AG09319 (cell line): ENCODE data around the gene KIF17.

Source experiments
- DNase-seq: peaks from one replicate; pipeline ENCODE4 v3.0.0-alpha.2; 2010; ENCODE audit warnings: low read depth; ENCODE audit errors: extremely low read depth
- CTCF ChIP-seq: IDR thresholded peaks from 2 replicates; pipeline ENCODE4 v1.5.1; 2011; ENCODE audit warnings: low read depth, mild to moderate bottlenecking, inconsistent platforms, low read length, moderate library complexity

KIF17 gene

GRCh38 chr1:20701446-20701845, 16.4 kb downstream of the KIF17 start:
- no peak for DNase-seq
- no peak for TF ChIP-seq CTCF

- no peak for TF ChIP-seq CTCF
- no peak for DNase-seq
Measured at GRCh38 chr1:20700636-20701215, 17.1 kb downstream of the KIF17 start.

GRCh38 chr1:20699558-20699957, 18.2 kb downstream of the KIF17 start:
- TF ChIP-seq CTCF: no peak
- DNase-seq: no peak

GRCh38 chr1:20698195-20698910, 19.5 kb downstream of the KIF17 start:
- DNase-seq: no peak
- TF ChIP-seq CTCF: no peak

GRCh38 chr1:20697563-20697962, 20.2 kb downstream of the KIF17 start:
- TF ChIP-seq CTCF: no peak
- no peak for DNase-seq

- peak; percentile 85 for DNase-seq
- peak; percentile 86 for TF ChIP-seq CTCF
Measured at GRCh38 chr1:20696397-20697333, 21.1 kb downstream of the KIF17 start.

- DNase-seq: no peak
- TF ChIP-seq CTCF: no peak
Measured at GRCh38 chr1:20695515-20695914, 22.3 kb downstream of the KIF17 start.
